ENCODE measurements around the gene KCP.
"Not testable (repeated sequence)": the region's sequence is repeated elsewhere in the genome, so short reads cannot be mapped to it uniquely, and the experiment has no call there.

Gene KCP

DNA sequence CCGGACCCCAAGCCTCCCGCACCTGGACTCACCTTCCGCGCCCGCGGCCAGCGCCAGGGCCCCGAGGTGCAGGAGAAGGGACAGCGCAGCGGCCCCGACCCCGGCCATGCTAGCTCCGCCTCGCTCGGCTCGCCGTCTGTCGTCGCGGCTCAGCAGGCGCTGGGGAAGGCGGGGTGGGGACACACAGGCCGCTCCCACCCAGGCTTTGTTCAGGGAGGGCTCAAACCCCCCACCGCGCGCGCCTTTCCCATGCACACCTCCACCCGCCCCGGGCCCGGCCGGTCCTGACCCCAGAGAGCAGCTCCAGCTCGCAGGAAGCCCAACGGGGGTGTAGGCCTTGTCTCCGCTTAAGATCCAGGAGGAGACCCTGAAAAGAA lies at the start of gene KCP:
Gene KCP, minus strand, starts transcription at position 141 of the 377 bp plus-strand sequence. Its CDS starts 33 bp downstream, at position 108.
- DNase-seq = no peak

DNA sequence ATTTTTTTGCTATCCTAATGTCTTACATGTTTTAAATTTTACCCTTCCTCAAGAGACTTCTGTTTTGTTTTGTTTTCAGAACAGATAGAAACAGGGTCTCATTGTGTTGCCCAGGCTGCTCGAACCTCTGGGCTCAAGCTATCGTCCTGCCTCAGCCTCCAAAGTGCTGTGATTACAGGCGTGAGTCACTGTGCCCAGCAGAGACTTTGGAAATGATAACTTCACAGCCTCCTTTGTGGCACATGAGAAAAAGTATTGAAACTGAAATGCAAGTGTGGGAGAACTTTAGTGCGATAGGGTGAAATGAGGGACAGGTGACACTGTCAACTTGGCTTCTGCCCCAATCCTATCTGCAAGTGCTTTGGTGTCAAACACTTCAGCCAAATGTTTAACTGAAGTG lies 48.8 kb upstream of the KCP start:
- DNase-seq = no peak

DNA sequence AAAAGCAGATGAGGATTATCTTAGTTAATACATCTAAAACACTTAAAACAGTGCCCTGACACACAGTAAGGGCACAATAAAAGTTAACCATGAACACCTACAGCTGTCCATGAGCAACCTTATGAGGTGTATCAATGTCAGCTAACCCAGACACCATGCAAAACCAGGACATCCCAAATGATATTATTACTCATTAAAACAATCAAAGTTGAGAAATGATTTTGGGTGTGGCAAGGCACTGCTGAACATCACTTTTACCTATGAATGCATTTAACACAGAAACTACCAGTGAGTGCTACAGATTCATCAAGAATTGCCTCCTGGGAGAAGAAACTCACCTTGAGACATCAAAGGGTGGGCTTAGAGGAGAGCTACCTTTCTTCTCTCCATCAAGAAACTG lies 45.5 kb upstream of the KCP start:
- DNase-seq = no peak

DNA sequence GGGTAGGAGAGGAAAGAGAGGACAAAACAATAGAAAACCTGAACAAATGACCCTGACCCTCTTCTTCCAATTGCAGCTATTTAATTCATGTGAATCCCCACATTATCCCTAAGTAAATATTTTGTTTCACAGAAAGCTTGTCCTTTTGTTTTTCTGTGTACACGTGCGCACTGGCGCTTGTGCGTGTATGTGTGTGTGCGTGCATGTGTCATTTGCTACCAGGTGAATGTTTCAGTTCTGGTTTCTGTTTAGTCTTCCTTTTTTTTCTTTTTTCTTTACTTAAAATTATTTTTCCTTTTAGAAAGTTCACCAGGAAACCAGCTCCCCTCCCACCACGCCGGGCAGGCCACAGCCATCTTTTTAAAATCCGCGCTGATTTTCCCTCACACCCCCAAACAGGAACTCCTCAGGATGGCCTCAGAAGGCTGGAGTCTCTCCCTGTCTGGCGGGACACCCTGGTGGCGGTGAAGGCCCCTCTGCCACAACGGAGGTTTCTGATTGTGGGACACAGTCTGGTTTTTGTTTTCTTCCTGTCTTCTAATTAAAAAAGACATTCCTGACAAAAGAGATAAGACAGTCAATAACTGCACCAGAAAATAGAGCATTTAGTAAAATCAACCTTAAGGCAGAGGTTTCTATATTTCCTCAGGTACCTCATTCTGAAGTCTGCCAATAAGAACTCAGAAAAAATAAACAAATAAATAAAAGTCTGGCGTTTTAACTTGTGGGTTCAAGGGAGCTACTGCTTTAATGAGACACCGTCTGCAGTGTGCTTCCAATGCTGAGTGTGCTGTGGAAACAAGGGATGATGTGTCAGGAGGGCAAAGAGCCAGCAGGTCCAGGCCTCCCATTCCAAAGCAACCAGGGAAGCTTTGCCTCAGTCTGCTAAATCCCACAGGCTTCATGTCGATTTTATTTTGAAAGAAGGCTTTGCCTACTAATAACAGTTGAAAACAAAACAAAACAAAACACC lies 44.6 kb upstream of the KCP start:
- DNase-seq = no peak

DNA sequence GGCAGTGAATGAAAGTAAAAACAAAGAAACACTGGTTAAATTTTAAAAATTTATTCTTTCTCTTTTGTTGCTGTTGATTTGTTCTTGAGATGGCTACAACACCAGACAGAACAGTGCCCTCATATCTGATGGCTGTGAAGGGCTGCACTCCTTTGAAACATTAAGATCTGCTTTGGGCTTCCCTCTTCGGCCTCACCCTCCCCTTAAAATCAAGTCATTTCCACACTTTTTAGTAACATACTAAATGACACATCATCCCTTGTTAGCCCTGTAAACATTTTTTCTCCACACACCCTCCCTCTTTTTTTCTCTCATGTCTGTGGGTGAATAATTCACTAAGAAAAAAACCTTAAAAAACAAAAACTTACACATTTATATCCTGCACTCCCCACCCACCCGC lies 43.6 kb upstream of the KCP start:
- no peak for DNase-seq

DNA sequence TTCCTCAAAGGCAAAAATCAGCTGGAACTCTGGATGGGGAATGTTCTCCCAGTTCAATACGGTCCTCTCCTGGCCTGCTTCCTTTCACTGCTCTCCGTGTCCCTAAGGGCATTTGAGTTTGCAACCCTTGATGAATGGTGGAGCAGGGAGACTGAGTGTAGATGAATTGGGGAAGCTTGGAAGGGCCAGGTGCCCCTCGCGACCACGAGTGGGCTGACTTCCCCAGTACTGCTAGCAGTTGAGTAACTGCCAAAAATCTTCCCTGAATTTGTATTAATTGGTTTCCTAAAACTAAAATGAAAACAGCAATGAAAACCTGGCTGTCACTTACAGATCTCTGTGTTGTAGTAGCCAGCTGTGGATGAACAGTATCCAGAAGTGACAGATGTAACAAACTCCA lies 40.8 kb upstream of the KCP start:
- DNase-seq = no peak

DNA sequence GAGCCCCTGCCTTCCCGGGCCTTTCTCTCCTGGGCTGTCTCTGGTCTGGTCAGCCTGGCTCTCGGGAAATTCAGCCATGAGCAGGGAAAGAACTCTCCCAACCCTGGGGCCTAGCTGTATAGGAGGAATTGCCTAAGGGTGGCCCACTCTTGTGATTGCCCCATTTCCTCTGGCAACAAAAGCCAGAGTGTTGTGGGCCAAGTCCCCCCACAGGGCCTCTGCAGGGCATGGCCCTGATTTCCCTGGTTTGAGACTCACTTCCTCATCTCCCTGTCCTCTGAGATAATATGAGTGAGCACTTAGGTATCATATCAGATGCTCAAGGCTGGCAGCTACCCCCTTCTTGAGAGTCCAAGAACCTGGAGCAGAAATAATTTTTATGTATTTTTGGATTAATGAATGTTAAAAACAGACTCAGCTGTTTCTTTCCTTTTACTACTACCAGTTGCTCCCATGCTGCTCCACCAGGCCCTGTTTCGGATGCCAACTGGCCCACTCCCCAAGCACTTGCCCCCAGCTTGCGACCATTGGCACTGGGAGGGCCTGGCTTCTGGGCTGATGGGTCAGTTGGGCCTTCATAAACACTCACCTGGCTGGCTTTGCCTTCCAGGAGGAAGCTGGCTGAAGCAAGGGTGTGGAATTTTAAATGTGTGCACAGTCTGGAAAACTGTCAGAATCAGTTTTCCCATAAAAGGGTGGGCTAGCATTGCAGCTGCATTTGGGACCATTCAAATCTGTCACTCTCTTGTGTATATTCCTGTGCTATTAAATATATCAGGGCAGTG lies 38.7 kb upstream of the KCP start:
- no peak for DNase-seq

DNA sequence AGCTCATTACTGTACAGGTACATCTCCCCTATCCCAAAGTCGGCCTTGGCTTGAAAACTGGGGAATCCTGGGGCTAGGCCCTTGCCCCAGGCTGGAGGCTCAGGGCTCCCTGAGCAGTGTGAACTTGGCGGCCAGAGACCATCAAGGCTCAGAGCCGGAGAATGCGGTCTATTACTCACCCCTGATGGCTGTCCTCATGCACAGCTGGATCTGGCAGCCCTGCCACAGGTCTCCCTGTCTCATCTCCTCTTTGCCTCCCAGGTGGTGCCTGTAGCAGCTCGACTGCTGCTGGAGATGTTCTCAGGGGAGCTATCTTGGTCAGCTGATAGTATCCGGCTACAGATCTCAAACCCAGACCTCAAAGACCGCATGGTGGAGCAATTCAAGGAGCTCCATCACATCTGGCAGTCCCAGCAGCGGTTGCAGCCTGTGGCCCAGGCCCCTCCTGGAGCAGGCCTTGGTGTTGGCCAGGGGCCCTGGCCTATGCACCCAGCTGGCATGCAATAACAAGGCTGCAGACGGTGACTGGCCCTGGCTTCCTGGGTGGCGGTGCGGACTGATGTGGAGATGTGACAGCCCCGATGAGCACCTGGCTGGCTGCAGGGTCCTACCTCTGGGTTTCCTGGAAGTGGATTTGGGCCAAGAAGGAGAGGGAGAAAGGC lies 37.9 kb upstream of the KCP start:
- no peak for DNase-seq

DNA sequence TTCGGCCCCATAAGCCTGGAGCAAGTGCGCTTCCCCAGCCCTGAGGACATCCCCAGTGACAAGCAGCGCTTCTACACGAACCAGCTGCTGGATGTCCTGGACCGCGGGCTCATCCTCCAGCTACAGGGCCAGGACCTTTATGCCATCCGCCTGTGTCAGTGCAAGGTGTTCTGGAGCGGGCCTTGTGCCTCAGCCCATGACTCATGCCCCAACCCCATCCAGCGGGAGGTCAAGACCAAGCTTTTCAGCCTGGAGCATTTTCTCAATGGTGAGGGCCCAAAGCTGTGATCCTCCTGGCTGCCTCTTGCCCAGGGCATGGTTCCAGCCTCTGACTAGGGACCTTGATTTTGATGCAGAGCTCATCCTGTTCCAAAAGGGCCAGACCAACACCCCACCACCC lies 37.3 kb upstream of the KCP start:
- no peak for DNase-seq

DNA sequence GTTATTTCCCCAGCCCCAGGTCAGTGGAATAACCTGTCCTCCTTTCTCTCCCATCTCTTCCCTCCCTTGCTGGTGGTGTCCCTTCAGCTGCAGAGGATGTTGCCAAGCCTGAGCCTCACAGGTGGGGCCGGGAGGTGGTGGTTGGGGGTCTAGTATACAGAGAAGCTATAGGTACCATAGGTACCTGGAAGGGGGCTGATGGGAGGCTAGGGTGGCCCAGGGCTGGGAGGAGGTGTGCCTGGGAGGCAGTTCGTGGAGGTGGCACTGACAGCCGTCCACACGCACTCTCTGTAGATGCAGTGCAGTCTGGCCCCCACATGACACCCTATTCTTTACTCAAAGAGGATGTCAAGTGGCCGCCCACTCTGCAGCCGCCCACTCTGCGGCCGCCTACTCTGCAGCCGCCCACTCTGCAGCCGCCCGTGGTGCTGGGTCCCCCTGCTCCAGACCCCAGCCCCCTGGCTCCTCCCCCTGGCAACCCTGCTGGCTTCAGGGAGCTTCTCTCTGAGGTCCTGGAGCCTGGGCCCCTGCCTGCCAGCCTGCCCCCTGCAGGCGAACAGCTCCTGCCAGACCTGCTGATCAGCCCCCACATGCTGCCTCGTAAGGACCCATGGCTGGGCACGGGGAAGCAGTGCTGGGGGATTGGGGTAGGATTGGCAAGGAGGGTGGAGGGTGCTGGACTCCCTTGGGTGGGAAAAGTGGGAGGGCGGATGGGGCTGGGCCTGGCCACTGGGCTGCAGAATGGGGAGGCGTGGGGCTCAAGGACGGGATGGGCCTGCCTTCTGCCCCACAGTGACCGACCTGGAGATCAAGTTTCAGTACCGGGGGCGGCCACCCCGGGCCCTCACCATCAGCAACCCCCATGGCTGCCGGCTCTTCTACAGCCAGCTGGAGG lies 36.7 kb upstream of the KCP start:
- DNase-seq = no peak

DNA sequence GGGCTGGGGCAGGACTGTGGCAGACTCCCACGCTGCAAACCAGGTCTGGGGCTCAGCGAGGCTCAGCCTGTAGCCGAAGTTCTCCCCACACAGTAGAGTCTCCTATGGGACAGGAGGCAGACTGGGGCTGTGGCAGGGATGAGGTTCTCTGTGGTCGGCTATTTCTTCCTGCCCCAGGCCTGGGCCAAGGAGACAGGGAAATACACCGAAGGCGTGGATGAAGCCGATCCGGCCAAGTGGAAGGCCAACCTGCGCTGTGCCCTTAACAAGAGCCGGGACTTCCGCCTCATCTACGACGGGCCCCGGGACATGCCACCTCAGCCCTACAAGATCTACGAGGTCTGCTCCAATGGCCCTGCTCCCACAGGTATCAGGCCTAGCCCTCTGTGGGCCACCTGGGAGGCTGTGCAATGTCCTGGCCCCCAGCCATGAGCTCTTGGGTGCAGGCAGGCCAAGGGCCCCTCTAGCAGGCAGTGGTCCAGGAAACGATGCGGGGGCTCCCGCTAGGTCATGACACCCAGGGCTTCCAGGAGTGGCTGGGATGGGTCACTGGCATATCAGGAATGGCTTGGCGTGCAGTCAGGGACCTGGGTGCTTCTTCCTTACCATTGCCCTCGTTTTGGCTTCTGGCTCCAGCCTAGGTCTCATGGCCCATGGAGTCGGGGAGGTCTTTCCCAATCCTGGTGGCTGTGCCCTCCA lies 35.3 kb upstream of the KCP start:
- no peak for DNase-seq

DNA sequence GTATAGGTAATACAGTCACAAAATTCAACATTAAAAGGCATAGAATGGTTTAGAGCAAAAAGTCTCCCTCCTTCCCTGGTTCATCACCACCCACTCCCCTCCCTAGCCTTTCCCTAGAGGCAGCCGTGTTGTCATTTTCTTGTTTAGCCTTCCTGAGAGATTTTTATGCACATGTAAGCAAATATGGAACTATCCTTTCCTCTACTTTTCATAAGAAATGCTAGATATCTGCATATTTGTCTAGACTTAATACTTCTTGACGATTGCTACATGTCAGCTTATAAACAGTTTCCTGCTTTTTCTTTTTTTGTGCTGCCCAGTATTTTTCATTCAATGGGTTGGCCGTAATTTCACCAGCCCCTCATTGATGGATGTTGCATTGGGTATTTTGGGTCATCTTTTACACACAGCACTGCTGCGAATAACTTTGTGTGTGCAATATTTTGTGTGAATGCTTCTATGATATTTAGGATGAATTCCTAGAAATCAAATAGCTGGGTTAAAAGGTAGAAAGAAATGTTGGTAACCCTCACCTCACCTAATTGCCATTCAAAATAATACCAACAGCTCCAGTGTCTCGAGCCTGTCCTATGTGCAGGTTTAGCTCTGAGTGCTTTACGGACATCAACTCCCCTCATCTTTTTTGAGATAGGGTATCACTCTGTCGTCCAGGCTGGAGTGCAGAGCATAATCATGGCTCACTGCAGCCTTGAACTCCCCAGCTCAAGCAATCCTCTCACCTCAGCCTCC lies 34.2 kb upstream of the KCP start:
- DNase-seq = no peak

DNA sequence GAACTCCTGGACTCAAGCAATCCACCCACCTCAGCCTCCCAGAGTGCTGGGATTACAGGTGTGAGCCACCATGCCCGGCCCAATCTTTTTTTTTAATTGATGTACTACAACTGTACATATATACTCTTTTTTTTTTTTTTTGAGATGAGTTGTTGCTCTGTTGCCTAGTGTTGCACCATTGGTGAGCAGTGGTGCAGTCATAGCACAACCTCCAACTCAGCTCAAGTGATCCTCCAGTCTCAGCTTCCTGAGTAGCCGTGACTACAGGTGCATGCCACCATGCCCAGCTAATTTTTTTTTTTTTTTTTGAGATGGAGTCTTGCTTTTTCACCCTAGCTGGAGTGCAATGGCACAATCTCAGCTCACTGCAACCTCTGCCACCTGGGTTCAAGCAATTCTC lies 32.7 kb upstream of the KCP start:
- DNase-seq = not testable (repeated sequence)

DNA sequence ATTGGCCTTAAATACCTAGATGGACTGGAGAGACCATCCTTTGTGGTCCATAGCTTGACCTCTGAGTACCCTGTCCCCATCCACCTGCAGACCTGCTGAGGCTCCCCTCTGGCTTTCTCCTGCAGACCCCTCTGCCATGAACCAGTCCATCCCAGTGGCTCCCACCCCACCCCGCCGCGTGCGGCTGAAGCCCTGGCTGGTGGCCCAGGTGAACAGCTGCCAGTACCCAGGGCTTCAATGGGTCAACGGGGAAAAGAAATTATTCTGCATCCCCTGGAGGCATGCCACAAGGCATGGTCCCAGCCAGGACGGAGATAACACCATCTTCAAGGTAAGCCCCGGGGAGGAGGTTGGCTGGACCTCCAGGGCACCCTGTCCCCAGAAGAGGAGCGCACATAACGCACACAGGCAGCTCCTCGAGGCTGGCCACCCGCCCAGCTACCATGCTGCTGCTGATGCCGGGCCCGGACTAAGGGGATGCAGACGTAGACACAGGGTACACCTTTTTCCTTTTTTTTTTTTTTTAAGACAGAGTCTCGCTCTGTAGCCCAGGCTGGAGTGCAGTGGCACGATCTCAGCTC lies 31.5 kb upstream of the KCP start:
- DNase-seq = no peak

DNA sequence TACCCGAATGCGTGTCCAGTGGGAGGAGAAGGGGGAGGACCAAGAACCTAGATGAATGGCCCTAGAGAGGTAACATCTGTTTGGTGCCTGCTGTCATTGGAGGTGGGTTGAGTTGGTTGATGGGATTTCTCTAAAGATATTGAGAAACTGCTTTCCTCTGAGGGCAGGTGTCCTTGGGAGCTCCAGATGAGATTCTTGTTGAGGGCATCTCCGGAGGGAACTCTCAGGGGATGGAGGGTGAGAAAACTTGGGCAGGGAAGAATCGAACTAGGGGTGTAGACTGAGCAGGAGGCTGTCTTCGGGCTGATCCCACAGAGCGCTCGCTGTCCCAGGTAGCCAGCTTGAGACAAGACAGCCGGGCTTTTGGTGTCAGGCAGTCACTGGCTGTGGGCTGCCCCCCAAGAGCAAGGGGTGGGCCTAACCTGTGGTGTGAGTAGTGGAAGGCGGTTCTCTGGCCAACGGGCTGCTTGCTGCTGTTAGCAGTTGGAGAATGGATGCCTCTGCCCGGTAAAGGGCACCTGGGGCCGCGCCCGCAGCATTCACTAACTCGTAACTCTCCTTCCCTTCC lies 30.9 kb upstream of the KCP start:
- DNase-seq = no peak

DNA sequence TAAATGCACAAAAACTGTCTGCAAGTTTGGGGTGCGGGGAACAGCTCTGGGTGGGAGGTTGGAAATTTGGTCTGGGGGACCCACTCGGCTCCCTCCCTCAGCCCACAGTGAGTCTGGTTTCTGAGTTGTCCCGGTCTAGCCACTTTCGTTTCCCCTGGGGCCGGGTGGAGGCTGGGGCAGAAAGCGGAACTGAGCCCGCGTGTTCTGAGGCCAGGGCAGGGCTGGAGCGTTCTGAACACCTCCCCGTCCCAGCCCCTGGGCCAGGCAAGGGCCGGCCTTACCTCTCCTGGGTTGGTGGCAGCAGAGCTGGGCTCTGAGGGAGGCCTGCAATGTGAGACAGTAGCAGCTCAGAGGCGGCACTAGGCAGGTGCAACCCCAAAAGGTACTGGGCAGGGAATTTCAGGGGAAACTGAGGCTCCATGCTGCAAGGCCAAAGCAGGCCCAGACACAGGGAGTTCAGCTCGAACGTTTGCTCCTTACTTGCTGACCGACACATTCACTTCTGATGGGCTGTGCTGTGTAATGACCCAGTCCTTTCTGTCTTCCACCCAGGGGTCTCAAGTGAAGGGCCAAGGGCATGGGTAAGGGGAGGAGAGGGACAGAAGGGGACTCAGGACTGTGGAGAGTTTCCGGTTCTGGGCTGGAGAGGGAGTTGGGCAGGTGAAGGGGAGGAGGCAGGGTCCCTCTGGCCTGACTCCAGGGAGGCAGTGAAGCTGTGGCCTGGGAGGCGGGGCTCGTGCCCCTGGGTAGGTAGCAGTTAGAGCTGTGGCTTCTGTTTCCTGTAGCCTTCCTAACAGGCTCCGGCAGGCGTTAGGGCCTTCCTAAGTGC lies 30.2 kb upstream of the KCP start:
- no peak for DNase-seq

DNA sequence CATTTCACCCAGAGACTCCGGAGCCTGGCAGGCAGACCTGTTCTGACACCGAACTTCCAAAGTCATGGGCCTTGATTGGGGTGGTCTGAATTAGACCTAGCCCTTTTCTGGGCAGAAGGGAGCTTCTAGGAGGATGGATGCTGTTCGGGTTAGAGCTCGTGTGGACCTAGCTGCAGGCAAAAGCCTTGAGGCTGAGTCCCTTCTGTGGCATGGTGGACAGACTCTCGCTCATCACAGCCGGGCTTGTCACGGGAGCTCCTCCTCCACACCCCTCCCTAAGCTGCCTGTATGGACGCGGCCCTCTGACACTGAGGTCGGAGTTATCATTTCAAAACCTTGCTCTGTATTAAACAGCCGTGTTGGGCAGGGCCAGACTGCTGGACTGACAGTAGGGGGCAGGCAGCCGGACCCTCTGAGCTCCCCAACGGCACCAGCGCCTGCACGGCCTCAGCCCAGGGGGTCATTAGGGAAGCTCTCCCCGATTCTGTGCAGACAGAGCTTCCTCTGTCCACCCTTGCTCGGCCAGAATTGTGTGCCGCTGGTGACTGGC lies 29.4 kb upstream of the KCP start:
- DNase-seq = no peak

DNA sequence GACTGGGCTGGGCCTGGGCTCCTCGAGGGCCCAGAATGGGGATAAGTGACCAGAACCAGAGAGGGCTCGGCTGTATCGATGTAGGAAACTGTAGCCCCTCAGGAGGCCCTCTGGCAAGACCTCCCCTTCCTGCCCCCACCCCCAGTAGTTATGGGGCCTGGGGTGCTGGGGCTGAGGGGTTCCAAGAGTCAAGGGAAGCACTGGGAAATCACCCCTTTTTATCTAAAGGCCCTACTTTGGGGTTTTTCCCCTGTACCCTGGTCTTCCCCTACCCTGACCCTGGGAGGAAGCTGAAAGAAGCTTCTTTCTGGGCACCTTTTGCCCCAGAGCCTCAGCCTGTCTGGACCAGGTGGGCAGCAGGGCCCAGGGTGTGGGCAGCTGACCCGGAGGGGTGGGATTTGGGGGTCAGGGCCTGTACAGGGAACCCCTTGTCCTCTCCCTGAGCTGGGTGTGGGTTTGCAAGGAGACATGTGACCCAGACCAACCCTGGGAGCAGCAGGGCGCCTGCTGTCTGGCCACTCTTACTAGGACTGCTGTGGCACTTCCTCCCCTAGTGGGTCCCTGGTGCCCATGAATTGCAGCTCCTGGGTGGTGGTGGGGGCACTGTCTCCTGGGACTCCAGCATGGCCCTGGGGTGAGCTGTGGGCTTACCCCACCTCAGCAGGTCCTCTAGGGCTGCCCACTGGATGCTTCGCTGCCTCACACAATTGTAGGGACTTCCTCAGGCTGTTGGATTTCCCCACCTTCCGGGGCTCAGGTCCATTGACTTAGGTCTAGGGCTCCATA lies 28.8 kb upstream of the KCP start:
- DNase-seq = no peak
